Hepatocyte (in vitro differentiated cells): ENCODE results near the gene FBN1.

Source experiments
- CTCF ChIP-seq: fragments of 200-600 bp; sonication (generic); IDR thresholded peaks from 2 replicates; pipeline ENCODE4 v1.5.1; 2016; ENCODE audit warnings: antibody characterized with exemption, mild to moderate bottlenecking; ENCODE audit not compliant: poor library complexity
- EZH2phosphoT487 ChIP-seq: fragments of 200-600 bp; sonication (generic); IDR thresholded peaks from one replicate; pipeline ENCODE4 v1.6.1; 2018; ENCODE audit warnings: antibody characterized with exemption, mild to moderate bottlenecking, low read depth, moderate library complexity; ENCODE audit not compliant: unreplicated experiment, severe bottlenecking

- TF ChIP-seq CTCF (no peak), EZH2phosphoT487 (no peak)
Measured at GRCh38 chr15:48433226-48433886, 212.2 kb downstream of the FBN1 start.
